K562 (cell line): ENCODE measurements around the gene RSPH9. TPM values are rescaled to one million over a fixed set of nuclear protein-coding genes. Genes with fewer than 3 reads are reported as not detected.
A peak's percentile ranks its signal among the peaks of the same experiment; 100 is the strongest.

Source experiments
- CBX5 ChIP-seq: IDR thresholded peaks from 2 replicates; pipeline ENCODE4 v1.6.1; 2014; ENCODE audit warnings: low read depth, borderline replicate concordance
- EHMT2 ChIP-seq: fragments of 450-650 bp; IDR thresholded peaks from 2 replicates; pipeline ENCODE4 v1.6.1; 2018; ENCODE audit warnings: antibody characterized with exemption
- HNRNPL ChIP-seq: fragments of 200-400 bp; formaldehyde crosslinking; IDR thresholded peaks from 2 replicates; pipeline ENCODE4 v1.6.1; 2017; ENCODE audit warnings: low read depth, mild to moderate bottlenecking, low read length
- MECOM ChIP-seq: fragments of 250-450 bp; sonication (Bioruptor Pico); IDR thresholded peaks from 2 replicates; pipeline ENCODE4 v1.8.0; 2022; ENCODE audit warnings: inconsistent platforms
- NCOA6 ChIP-seq: fragments of 450-650 bp; IDR thresholded peaks from 2 replicates; pipeline ENCODE4 v1.6.1; 2017; ENCODE audit warnings: mild to moderate bottlenecking
- NCOR1 ChIP-seq: fragments of 450-650 bp; IDR thresholded peaks from 2 replicates; pipeline ENCODE4 v1.6.1; 2016; ENCODE audit warnings: mild to moderate bottlenecking, moderate library complexity
- NELFE ChIP-seq: IDR thresholded peaks from 2 replicates; pipeline ENCODE4 v1.6.1; 2011; ENCODE audit warnings: mild to moderate bottlenecking; ENCODE audit not compliant: insufficient read depth, insufficient read length
- NR1H2 ChIP-seq: sonication (generic); formaldehyde crosslinking; IDR thresholded peaks from 2 replicates; pipeline ENCODE4 v1.4.0; 2020; ENCODE audit warnings: mild to moderate bottlenecking, missing genetic modification reagents
- PHF21A ChIP-seq: fragments of 450-650 bp; IDR thresholded peaks from 2 replicates; pipeline ENCODE4 v1.6.1; 2017; ENCODE audit warnings: low read depth, borderline replicate concordance
- PYGO2 ChIP-seq: fragments of 450-650 bp; IDR thresholded peaks from 2 replicates; pipeline ENCODE4 v1.6.1; 2016; ENCODE audit warnings: mild to moderate bottlenecking, missing genetic modification characterization, moderate library complexity, missing compliant biosample characterization
- RBM34 ChIP-seq: fragments of 200-400 bp; formaldehyde crosslinking; IDR thresholded peaks from 2 replicates; pipeline ENCODE4 v1.6.1; 2018; ENCODE audit warnings: low read length, borderline replicate concordance; ENCODE audit not compliant: insufficient read depth
- RCOR1 ChIP-seq, 2 experiments: IDR thresholded peaks; 2 replicates each; pipeline ENCODE4 v1.6.1; 2012; ENCODE audit warnings: low read depth in 2 of 2, low read length in 2 of 2, borderline replicate concordance in 1 of 2, improper control_type of control experiment in 1 of 2
- SAP30 ChIP-seq: fragments of 200-600 bp; sonication (generic); IDR thresholded peaks from 2 replicates; pipeline ENCODE4 v1.6.1; 2012; ENCODE audit warnings: borderline replicate concordance, low read depth, mild to moderate bottlenecking, moderate library complexity, low read length, control low read depth, inconsistent platforms; ENCODE audit not compliant: insufficient read depth, poor library complexity, severe bottlenecking
- SRSF1 ChIP-seq: fragments of 200-400 bp; formaldehyde crosslinking; IDR thresholded peaks from 2 replicates; pipeline ENCODE4 v1.6.1; 2017; ENCODE audit warnings: mild to moderate bottlenecking, low read depth, low read length, moderate library complexity
- TRIM24 ChIP-seq, 2 experiments: fragments of 450-650 bp; IDR thresholded peaks; 2 replicates each; pipeline ENCODE4 v1.6.1; 2016
- ZBTB8A ChIP-seq: fragments of 450-650 bp; IDR thresholded peaks from 2 replicates; pipeline ENCODE4 v1.6.1; 2018; ENCODE audit warnings: mild to moderate bottlenecking, moderate library complexity; ENCODE audit not compliant: partially characterized antibody
- ZNF140 ChIP-seq: fragments of 250-450 bp; sonication (Bioruptor Pico); IDR thresholded peaks from 2 replicates; pipeline ENCODE4 v1.8.0; 2021; ENCODE audit warnings: moderate library complexity, mild to moderate bottlenecking, inconsistent platforms
- ZNF165 ChIP-seq: fragments of 250-450 bp; sonication (Bioruptor Pico); IDR thresholded peaks from 2 replicates; pipeline ENCODE4 v1.4.0; 2020; ENCODE audit warnings: borderline replicate concordance
- ZNF239 ChIP-seq: fragments of 250-450 bp; sonication (Bioruptor Pico); IDR thresholded peaks from 2 replicates; pipeline ENCODE4 v1.4.0; 2020; ENCODE audit warnings: mild to moderate bottlenecking
- ZNF583 ChIP-seq: fragments of 250-450 bp; sonication (Bioruptor Pico); IDR thresholded peaks from 2 replicates; pipeline ENCODE4 v1.4.0; 2020
- polyA plus RNA-seq, 8 experiments: library from polyadenylated mRNA; depleted of rRNA in 4 of 8; stranded (reverse) in 5 of 8; unstranded in 3 of 8; fragments of >200 nt; fragmentation: Nextera tagmentation in 2 of 8; fragmentation: Illumina TruSeq in 1 of 8; extraction: Ambion mirVana in 2 of 8; extraction: Trizol in 1 of 8; gene quantifications; 2 replicates each; pipeline versions ENCODE4 v1.2.1 to v1.2.3, GENCODE V29; 2011 to 2014; ENCODE audit warnings: inconsistent platforms in 1 of 8, missing spikeins in 1 of 8
- total RNA-seq, 7 experiments: library from RNA; depleted of rRNA in 6 of 7; stranded (reverse); fragments of >200 nt in 6 of 7; fragmentation: Illumina TruSeq in 2 of 7; extraction: Trizol in 2 of 7; gene quantifications; 2 replicates each; pipeline versions ENCODE4 v1.2.1 to v1.2.3, GENCODE V29; 2011 to 2021; ENCODE audit warnings: low replicate concordance in 1 of 7
- TF ChIP-seq, protein P1 (sequence below): sonication (generic); formaldehyde crosslinking; IDR thresholded peaks from 2 replicates; pipeline ENCODE4 v1.9.0; 2022; ENCODE audit warnings: mild to moderate bottlenecking, missing genetic modification reagents
- TF ChIP-seq, protein P2 (sequence below): fragments of 250-450 bp; sonication (Bioruptor Pico); IDR thresholded peaks from 2 replicates; pipeline ENCODE4 v1.5.0; 2021
- TF ChIP-seq, protein P3 (sequence below): sonication (generic); formaldehyde crosslinking; IDR thresholded peaks from 2 replicates; pipeline ENCODE4 v1.8.0; 2022; ENCODE audit warnings: mild to moderate bottlenecking, missing genetic modification reagents, borderline replicate concordance
- TF ChIP-seq, protein P4 (sequence below): fragments of 450-650 bp; IDR thresholded peaks from 2 replicates; pipeline ENCODE4 v1.6.1; 2014; ENCODE audit warnings: low read depth, mild to moderate bottlenecking, moderate library complexity, borderline replicate concordance

The RSPH9 gene
- total and polyA plus RNA-seq, 9 of the 15 experiments (the other 6 are each of a cell fraction or from before 2014, with no cell fraction given): 0.05 to 0.60 (median 0.39) TPM; not detected in 6

DNA sequence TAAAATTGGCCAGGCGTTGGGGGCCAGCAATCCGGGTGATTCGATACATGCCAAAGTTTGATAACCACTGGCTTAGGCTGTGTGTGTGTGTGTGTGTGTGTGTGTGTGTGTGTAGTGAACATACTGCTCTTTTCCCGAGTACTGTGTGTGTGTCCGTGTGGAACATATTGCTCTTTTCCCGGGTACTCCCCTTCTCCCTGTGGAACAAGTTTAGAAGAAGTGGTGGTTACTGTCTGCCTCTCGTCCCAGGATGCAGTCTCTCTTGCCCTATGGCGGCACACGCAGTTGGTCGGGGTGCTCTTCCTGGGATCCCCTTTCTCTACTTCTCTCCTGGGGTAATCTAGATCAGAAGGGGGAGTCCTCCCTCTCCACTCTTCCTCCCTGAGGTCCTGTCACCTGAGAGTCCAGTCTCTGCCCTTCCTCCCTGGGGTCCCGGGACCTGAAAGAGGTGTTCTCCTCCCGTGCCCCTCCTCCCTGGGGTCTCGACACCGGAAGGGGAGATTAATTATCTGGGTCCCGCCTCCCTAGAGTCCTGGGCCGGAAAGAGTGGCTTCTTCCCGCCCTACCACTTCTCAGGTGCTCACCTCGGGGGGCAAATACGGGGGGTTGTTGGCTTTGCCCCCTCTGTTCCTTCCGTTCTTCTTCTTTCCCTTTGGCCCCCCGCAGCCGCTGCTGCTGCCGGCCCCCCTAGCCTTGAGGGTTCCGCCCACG, 16.3 kb upstream of the RSPH9 start (continued):
- TF ChIP-seq, protein P1, sequence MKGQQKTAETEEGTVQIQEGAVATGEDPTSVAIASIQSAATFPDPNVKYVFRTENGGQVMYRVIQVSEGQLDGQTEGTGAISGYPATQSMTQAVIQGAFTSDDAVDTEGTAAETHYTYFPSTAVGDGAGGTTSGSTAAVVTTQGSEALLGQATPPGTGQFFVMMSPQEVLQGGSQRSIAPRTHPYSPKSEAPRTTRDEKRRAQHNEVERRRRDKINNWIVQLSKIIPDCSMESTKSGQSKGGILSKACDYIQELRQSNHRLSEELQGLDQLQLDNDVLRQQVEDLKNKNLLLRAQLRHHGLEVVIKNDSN (CRISPR knock-in tag): peak; percentile 24; the same call in 1 of the 2 replicates
- 0 out of 2 replicates have a peak, but pooled peaks have one; percentile 2 for TF ChIP-seq PYGO2 (tag)
- TF ChIP-seq ZNF583 (CRISPR knock-in tag): 0 out of 2 replicates have a peak, but pooled peaks have one; percentile 35
- TF ChIP-seq NCOR1: no peak
- TF ChIP-seq NELFE: no peak
- TF ChIP-seq PHF21A: no peak; the same call in 1 of the 2 replicates
- TF ChIP-seq, protein P2, sequence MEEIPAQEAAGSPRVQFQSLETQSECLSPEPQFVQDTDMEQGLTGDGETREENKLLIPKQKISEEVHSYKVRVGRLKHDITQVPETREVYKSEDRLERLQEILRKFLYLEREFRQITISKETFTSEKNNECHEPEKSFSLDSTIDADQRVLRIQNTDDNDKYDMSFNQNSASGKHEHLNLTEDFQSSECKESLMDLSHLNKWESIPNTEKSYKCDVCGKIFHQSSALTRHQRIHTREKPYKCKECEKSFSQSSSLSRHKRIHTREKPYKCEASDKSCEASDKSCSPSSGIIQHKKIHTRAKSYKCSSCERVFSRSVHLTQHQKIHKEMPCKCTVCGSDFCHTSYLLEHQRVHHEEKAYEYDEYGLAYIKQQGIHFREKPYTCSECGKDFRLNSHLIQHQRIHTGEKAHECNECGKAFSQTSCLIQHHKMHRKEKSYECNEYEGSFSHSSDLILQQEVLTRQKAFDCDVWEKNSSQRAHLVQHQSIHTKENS (CRISPR knock-in tag): no peak
- TF ChIP-seq ZNF239 (CRISPR knock-in tag): 0 out of 2 replicates have a peak, but pooled peaks have one; percentile 8
- no peak for TF ChIP-seq ZBTB8A
- TF ChIP-seq, protein P3, sequence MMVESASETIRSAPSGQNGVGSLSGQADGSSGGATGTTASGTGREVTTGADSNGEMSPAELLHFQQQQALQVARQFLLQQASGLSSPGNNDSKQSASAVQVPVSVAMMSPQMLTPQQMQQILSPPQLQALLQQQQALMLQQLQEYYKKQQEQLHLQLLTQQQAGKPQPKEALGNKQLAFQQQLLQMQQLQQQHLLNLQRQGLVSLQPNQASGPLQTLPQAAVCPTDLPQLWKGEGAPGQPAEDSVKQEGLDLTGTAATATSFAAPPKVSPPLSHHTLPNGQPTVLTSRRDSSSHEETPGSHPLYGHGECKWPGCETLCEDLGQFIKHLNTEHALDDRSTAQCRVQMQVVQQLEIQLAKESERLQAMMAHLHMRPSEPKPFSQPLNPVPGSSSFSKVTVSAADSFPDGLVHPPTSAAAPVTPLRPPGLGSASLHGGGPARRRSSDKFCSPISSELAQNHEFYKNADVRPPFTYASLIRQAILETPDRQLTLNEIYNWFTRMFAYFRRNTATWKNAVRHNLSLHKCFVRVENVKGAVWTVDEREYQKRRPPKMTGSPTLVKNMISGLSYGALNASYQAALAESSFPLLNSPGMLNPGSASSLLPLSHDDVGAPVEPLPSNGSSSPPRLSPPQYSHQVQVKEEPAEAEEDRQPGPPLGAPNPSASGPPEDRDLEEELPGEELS: no peak
- no peak for TF ChIP-seq ZNF140 (CRISPR knock-in tag)
- no peak for TF ChIP-seq EHMT2
- no peak for TF ChIP-seq NR1H2
- peak in 1 of 2 experiments; percentile 85; a peak in 2 of 4 replicates for TF ChIP-seq RCOR1 (IDR thresholded peaks at IDR 0.05; ENCODE audit: borderline replicate concordance in 1 of 2, low read depth in 2 of 2, low read length in 2 of 2)
- no peak for TF ChIP-seq RBM34
- TF ChIP-seq, protein P4, sequence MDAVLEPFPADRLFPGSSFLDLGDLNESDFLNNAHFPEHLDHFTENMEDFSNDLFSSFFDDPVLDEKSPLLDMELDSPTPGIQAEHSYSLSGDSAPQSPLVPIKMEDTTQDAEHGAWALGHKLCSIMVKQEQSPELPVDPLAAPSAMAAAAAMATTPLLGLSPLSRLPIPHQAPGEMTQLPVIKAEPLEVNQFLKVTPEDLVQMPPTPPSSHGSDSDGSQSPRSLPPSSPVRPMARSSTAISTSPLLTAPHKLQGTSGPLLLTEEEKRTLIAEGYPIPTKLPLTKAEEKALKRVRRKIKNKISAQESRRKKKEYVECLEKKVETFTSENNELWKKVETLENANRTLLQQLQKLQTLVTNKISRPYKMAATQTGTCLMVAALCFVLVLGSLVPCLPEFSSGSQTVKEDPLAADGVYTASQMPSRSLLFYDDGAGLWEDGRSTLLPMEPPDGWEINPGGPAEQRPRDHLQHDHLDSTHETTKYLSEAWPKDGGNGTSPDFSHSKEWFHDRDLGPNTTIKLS: no peak
- TF ChIP-seq SRSF1: no peak
- TF ChIP-seq MECOM (CRISPR knock-in tag): no peak
- peak in 1 of 2 experiments; percentile 51; a peak in 1 of 4 replicates for TF ChIP-seq TRIM24 (IDR thresholded peaks at IDR 0.05)
- TF ChIP-seq CBX5: no peak
- no peak for TF ChIP-seq SAP30
- no peak for TF ChIP-seq ZNF165
- no peak for TF ChIP-seq NCOA6
- TF ChIP-seq HNRNPL: no peak
